Activated naive CD4-positive, alpha-beta T cell (primary cell): ENCODE results near the gene HECTD4.

Experiments
- DNase-seq, 4 experiments: peaks; one replicate each; lab custom pipeline; 2025; lab: John Stamatoyannopoulos, UW

Gene HECTD4

DNA sequence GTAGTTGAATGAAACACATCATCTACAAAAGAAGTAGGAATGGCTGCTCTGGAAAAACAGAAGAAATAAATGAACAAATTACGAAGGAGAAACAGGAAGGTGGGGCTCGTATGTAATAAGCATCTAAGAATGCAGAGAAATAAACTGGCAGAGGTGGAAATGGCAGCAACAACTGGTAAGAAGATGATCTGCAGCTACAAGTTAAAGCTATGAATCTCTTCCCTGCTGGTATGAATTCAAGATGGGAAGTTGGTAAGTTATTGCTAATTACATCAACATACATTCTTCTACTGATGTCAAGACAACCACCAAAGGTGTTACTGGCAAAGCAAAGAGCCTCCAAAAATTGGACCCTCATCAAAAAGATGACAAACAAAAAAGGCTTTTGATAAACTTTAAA is 59.8 kb downstream of the HECTD4 start:
- no peak for DNase-seq

DNA sequence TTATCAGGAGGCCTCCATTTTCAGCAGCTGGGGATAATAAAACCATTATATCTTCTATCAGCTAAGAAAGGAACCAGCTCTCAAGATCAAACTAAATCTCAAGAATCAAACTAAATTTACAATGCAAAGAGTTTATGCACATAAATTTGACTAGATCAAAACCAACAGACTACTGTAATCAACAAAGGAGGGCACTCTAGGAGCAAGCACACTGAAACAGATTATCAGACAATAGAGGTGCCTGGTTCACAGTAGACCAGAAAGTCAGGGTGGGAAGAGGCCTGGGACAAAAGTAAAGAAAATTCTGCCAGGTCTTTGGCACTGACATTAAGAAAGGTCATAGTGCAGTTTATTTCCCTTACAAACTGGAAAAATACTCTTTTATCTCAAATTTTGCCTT is 61.0 kb downstream of the HECTD4 start:
- DNase-seq: no peak

DNA sequence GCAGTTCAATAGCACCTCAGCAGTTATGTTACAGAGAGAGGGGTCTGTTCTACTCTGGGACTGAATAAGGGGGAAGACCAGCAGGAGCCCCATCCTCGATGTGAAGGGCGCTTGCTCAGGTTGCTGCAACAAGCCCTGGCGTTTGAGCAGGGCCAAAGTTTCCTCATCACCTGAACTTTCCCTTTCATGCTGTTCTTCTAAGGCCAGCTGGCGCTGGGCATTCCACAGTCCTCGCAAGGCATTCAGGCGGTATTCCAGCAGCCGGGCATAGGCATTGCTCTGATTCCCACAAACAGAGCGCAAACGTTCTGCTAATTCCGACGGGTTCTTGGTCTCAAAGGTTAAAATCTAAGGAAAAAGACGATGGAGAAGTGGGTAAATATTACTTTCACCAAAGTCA is 62.8 kb downstream of the HECTD4 start:
- no peak for DNase-seq

DNA sequence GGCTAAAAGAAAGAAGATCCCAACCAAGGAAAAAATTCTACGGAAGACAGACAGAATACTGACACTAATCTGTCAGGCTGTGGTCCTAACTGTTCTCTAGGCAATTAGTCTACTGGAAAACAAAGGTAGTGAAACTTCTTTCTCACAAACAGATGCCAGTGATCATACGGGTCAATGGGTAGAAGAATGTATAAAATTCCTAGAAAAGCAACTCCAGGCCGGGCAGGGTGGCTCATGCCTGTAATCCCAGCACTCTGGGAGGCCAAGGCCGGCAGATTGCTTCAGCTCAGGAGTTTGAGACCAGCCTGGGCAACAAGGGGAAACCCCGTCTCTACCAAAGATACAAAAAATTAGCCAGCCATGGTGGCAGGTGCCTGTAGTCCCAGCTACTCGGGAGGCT is 64.8 kb downstream of the HECTD4 start:
- DNase-seq: no peak

DNA sequence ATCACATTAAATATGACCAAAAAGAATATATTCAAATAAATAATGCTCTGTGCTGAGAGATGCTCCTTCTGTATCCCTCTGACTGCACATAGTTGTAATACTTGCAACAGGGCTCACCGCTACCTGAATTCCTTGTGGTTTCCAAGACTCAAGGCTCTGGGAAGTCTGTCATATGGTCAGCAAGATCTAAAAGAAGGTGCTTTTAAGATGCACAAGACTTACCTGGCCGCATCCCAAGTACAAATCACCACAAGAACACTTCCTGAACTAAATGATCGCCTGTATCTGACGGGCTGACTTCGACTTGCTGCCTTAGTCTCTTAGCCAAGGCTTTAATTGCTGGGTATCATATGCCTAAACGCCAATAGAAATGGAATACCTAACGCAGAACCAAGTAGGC is 67.2 kb downstream of the HECTD4 start:
- no peak for DNase-seq

DNA sequence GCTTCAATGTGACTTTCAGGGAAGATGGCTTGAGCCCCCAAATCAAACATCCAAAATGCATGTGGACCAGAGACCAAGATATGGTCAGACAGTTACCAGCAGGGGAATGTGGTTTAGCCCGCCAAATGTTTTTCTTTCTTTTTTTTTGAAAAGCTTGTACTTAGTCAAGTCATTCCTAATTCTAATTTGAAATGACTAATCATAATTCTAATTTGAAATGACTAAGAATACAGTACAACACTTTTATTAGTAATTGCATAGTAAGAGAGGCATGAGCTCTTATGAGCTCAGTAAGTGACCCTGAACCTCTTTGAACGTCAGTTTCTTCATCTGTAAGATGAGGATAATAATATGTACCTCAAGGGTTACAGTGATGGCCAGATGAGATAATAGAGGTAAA is 72.4 kb downstream of the HECTD4 start:
- no peak for DNase-seq

DNA sequence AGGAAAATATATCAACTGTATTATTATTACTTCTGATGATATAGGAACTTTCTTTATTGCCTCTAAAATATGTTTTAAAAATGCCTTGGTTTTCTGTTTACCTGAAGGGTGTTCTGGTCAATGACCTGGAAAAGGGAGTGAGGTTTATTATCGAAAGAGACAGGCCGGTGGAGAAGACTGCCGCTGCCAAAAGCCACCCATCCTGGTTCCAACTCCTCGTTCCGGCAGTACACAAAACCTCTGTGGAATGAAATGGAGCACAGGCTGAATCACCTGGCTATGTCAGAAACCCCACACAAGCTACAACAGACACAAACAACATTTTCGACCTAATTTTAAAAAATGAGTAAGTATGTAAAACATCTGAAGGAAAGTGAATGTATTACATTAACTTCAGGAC is 73.6 kb downstream of the HECTD4 start:
- no peak for DNase-seq

DNA sequence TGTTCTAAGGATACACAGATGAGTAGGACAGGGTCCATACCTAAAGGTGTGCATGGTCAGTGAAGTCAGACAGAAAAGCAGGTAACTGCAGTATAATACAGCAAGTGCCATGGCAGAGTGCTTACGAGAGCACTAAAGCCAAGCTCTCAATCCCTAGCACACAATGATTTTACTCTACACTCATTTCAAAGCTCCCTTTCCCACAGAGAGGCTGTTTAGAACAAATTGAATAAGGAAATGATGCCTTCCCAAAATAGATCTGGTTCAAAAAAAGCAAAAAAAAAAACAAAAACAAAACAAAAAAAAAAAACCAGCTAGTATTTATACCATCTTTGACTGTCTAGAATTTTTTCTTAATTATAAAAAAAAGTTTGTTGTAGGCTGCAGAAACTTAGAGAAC is 74.1 kb downstream of the HECTD4 start:
- no peak for DNase-seq

DNA sequence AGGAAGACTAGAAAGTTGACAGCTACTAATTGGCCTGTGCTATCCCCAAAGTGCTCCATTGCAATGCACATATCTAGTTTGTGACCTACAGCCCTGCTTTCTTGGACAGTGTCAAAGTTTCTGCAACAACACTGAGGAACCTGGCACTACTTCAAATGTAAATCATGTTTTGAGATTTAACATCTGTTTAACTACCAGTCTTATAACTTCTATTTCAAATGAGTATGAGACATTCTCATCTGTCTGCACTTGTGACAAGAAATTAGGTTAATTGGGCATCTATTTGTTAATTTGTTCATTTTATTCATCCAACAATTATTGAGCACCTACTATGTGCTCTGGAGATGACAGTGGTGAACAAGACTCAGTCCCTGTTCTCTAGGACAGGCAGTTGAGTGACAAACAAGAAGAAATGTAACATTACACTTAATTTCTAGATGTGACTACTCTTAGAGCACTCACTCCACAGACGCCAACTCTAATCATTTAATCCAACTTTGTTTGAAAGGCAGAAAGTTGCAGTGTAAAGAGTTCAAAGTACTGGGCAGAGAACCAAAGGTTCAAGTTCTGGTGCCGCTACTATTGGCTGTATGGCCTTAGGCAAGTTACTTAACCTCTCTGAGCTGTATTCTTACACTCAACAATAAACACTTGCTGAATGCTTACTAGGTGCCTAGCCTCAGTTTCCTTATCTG is 74.8 kb downstream of the HECTD4 start:
- DNase-seq: no peak

DNA sequence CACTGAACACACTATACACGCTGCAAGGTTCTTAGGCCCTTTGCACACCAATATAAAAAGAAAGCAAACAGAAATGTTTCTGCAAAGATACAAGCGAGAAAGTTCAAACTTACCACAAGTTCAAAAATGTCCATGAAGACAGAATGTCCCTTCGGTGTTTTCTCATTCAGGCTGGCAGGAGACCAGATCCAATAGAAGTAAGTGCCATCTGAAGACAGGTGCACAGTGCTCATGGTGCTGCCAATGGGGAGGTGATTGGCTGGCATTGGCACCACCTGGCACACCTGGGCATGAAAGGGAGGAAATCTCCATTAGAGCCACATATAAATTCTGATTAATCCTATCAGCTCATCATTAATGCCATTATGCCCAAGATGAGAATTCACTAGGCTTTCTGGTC is 76.3 kb downstream of the HECTD4 start:
- DNase-seq: no peak

DNA sequence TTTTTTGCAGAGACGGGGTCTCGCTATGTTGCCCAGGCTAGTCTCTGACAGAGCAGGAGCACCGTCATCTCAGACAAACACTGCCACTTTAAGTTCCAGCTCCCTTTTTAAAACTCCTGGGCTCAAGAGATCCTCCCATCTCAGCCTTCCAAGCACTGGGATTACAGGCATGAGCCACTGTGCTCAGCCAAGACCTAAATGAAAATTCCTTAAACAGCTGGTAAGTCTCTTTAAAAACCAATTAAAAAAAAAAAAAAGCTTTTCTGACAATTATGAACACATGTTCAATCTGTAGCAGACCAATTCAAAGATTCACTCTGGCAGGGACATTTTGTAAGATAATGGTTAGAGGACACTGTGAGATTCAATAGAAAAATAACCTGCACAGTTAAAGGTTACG is 77.8 kb downstream of the HECTD4 start:
- DNase-seq: no peak

DNA sequence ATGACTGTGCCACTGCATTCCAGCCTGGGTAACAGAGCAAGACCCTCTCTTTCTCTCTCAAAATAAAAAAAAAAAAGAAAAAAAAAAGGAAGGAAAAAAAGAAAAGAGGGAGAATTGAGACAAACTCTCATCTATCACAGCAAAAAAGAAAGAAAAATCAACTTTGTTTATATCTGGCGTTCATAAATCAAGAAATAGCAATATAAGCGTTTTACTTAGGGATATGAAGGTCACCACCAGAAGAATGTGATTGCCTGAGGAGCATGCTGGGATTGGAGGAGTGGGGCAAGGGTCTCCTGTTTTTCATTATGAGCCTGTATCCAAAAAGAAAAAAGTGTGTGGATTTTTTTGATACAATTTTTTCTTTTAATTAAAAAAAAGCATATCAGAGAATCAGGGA is 78.4 kb downstream of the HECTD4 start:
- DNase-seq: no peak

DNA sequence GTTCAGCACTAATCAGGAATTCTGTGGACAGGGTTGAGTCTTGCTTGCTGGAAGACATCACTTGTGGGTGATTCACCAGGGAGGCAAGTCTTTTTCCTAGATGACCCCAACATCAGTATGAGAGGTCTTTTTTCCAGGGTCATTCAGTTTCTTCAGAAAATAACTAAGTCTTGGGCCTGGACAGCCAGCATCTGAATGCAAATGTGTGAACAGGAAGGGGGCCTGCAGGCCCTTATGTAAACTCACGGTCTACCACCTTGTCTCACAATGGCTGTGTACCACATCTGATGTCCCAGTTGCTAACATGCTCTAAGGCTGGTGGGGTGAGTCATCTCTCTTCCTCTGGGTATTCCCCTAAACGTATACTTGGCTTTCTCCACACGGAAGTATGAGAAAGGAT is 79.2 kb downstream of the HECTD4 start:
- DNase-seq: no peak

DNA sequence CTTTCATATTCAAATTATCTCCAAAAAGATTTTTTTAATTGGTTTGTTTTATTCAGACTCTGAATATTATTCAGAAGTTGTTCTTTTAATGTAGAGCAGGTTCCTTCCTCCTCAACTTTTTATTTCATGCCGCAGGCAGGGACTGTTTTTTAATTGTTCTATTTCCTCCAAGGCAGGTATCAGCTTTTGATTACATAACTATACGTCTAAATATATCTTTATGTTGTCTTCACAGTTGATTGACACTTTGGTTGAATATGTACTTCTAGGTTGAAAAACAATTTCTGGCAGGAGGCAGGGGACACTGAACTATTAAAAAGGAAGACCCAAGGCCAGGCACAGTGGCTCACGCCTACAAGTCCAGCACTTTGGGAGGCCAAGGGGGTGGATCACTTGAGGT is 82.5 kb downstream of the HECTD4 start:
- no peak for DNase-seq

DNA sequence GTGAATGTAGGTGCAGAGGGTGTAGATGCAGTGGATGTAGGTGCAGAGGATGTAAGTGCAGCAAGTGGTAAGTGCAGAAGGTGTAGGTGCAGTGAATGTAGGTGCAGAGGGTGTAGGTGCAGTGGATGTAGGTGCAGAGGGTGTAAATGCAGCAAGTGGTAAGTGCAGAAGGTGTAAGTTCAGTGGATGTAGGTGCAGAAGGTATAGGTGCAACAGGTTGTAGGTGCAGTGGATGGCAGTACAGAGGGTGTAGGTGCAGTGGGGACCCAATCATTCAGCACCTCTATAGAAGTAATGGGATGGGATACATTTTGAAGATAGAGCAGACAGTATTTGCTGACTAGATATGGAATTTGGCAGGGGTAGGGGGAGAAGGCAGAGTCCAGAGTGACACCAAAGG is 85.0 kb downstream of the HECTD4 start:
- DNase-seq: no peak

DNA sequence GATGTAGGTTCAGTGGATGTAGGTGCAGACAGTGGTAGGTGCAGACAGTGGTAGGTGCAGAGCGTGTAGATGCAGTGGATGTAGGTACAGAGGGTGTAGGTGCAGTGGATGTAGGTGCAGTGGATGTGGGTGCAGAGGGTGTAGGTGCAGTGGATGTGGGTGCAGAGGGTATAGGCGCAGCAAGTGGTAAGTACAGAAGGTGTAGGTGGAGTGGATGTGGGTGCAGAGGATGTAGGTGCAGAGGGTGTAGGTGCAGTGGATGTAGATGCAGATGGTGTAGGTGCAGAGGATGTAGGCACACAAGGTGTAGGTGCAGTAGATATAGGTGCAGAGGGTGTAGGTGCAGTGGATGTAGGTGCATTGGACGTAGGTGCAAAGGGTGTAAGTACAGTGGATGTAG is 86.0 kb downstream of the HECTD4 start:
- DNase-seq: no peak

DNA sequence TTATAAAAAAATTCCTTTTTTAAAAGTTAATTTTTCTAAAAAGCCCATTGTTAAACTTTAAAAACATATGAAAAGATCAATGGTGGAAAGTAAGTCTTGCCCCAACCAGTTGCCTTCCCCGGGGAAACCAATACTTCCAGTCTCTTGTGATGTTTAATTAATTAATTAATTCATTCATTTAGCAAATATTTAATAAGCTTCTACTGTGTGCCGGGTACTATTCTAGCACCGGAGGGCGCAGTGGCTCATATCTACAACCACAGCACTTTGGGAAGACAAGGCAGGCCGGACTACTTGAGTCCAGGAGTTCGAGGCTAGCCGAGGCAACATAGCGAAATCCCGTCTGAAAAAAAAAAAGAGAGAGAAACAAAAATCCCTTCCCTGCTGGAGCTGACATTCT is 87.4 kb downstream of the HECTD4 start:
- DNase-seq: no peak

DNA sequence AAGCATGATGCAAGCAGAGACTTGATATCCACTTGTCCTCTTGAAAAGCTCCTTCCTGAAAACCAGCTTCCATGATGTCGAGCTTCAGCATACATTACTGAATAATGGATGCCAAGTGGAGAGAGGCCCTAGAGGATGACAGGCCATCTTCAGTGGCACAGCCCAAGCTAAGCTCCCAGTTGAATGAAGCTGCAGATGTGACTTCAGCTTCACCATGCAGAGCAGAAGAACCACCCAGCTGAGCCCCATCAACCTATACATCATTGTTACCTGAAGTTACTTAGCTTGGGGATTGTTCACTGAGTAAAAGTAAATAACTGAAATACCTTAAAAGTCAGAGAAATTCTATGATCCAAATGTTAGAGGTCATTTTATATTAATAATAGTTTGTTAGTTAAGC is 93.6 kb downstream of the HECTD4 start:
- no peak for DNase-seq

DNA sequence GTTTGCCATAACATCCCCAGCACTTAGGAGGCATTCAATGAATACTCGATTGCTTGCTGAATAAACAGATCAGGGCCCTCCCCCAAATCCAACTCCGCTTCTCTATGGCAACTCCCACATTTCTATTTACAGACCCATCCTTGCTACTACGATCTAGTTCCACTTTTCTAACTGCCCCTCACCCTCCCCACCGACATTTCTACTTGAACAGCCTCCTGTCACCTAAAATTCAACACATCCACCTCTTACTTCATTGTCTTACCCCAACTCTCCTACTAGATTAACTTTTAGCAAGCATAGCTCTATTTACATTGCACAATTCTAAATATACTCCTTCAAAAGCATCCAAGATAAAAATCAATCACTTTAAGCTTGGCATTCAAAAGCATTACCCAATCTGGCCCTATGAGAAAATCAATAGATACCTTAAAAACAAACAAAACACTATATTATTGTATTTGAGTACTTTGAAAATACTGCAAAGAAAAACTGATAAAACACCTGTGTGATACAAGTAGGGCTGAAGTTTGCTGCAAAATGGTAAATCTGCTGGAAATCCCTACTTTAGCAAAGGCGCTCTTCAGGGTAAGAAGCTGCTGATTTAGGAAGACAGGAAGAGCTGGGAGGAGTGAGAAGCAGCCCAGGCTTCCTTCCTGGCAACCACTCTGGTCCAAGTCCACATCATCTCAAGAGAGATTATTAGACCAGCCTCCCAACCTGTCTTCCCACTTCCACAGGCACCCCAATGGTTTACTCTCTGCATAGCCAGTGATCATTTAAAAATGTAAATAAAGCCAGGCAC is 96.4 kb downstream of the HECTD4 start:
- DNase-seq: no peak

DNA sequence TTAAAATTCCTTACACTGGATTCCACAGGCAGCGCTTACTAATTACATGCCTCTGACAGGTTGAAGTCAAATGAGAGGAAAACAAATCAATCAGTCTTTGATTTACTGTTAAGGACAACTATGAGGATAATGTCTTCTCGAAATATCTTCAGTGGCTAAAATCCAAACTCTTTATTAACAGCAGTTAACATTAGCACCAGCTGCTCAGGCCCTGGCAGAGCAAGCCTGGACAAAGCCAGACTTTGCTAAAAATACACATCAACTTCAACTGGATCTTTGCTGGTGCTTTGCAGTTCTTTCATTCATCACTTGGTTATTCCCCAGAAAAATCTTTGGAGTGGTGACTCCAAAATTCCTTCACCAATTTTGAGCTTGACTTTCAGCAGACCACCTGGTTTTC is 98.7 kb downstream of the HECTD4 start:
- no peak for DNase-seq

DNA sequence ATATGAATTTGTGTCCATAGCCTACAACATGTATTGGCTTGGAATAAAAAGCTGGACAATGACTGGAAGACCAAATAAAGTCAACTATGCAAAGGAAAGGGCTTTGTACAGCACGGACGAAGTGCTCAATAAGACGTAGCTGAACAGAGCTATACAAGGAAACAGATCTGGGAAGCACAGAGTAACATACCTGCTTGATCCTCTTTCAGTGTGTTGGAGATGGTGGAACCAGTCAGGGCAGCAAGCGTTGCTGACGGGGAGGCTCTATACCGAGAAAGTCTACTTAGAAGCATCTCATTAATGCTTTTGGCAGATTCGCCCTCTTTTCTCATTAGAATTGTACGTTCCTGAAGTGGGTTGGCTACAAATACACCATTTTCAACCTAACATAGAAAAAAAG is 99.3 kb downstream of the HECTD4 start:
- DNase-seq: no peak

DNA sequence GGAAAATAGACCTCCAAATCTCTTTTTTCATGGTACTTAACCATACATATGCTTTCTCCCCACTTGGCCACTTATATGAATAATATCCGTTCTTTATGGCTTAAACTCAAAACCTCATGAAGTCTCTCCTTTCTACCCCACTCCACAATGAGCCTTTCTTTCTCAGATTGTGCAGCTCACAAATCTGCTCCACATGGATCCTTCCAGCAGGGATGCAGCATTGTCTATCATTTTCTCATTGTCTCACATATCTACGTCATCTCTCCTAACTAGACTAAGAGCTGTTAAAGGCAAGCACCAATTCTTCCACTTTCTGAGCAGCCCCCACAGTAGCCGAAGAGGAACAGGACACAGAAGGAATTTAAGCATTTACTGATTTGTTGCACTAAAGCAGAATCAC is 106.4 kb downstream of the HECTD4 start:
- no peak for DNase-seq

DNA sequence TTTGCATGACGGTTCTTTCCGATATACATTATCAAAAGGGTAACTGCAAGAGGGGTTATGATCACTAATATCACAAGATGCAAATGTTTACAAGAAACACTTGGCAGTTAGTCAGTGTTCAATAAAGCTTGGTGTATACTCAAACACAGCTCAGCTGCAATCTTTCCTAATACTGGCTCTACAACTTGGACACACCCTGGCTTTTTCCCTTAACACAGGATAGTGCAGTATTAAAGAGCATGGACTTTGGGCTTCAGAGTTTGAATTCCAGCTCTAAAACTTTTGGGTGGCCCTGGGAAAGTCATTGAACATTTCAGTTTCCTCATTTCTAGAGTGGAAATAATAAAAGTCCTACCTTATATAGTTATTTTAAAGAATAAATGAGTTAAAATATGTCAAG is 107.0 kb downstream of the HECTD4 start:
- DNase-seq: no peak

DNA sequence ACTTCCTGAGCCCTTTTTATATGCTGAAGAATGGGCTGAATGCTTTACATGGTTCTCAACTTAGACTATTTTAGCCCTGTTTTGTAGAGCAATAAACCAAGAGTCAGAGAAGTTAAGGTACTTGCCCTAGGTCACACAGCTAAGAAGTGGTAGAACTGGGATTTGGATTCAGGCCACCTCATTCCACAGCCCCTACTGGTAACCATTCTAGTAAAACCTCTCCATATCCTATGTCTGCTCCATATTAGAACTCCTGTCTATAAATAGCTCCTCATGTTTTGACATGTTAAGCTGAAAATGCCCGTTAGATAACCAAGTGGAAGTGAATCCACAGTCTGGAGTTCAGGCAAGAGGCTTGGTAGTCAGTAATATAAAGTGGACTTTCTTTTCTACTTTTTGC is 111.6 kb downstream of the HECTD4 start:
- DNase-seq: no peak
